GM10266 (cell line): ENCODE data around the gene AP5S1.
"Not testable (repeated sequence)": the region's sequence is repeated elsewhere in the genome, so short reads cannot be mapped to it uniquely, and the experiment has no call there.

ENCODE experiments used
- DNase-seq: peaks from one replicate; pipeline ENCODE4 v3.0.0; 2012; ENCODE audit errors: extremely low spot score
- TF ChIP-seq, protein P1 (sequence below): IDR thresholded peaks from 2 replicates; pipeline ENCODE4 v1.5.1; 2012; ENCODE audit warnings: mild to moderate bottlenecking, low read depth; ENCODE audit not compliant: control insufficient read depth, insufficient read depth; ENCODE audit errors: missing control alignments

The AP5S1 gene

DNA sequence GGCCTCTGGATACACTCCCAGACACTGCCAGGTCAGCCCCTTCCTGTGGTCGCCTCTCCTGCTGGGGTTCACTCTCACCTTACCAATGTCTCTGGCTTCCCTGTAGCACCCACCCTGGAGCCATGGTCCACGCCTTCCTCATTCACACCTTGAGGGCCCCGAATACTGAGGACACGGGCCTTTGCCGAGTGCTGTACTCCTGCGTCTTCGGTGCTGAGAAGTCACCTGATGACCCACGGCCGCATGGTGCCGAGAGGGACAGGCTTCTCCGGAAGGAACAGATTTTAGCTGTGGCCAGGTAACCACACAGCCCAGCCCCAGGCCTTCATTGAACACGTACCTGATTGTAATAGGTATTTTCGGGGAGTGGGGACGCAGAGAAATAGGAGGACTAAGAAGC is 1.6 kb downstream of the AP5S1 start:
- TF ChIP-seq, protein P1, sequence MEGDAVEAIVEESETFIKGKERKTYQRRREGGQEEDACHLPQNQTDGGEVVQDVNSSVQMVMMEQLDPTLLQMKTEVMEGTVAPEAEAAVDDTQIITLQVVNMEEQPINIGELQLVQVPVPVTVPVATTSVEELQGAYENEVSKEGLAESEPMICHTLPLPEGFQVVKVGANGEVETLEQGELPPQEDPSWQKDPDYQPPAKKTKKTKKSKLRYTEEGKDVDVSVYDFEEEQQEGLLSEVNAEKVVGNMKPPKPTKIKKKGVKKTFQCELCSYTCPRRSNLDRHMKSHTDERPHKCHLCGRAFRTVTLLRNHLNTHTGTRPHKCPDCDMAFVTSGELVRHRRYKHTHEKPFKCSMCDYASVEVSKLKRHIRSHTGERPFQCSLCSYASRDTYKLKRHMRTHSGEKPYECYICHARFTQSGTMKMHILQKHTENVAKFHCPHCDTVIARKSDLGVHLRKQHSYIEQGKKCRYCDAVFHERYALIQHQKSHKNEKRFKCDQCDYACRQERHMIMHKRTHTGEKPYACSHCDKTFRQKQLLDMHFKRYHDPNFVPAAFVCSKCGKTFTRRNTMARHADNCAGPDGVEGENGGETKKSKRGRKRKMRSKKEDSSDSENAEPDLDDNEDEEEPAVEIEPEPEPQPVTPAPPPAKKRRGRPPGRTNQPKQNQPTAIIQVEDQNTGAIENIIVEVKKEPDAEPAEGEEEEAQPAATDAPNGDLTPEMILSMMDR: no peak
- no peak for DNase-seq

DNA sequence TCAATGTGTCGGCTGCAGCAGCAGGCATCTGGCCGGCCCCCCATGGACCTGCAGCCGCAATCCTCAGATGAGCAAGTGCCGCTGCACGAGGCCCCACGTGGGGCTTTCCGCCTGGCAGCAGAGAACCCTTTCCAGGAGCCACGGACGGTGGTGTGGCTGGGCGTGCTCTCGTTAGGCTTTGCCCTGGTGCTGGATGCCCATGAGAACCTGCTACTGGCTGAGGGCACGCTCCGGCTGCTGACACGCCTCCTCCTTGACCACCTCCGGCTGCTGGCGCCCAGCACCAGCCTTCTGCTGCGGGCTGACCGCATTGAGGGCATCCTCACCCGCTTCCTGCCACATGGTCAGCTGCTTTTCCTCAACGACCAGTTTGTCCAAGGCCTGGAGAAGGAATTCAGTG is 3.5 kb downstream of the AP5S1 start:
- no peak for DNase-seq
- TF ChIP-seq, protein P1: no peak

DNA sequence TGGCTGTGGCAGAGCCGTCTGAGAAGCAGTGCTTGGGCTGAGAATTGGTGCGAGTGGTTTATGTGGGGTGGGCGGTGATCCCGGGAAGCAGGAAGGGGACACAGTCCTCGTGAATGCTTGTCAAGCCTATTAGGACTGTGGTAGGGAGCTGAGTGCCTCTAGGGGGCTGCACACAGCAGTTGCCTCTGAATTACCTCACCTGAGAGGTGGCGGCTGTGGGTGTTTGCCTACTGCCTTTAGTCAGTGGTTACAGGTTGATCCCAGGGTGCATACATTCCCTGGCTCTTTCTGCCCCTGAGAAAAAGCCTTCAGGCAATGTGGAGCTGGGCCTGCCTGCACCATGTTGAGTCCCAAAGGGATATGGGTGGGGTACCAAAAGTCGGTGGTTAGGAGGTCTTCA is 5.2 kb downstream of the AP5S1 start:
- DNase-seq: no peak
- TF ChIP-seq, protein P1: no peak

DNA sequence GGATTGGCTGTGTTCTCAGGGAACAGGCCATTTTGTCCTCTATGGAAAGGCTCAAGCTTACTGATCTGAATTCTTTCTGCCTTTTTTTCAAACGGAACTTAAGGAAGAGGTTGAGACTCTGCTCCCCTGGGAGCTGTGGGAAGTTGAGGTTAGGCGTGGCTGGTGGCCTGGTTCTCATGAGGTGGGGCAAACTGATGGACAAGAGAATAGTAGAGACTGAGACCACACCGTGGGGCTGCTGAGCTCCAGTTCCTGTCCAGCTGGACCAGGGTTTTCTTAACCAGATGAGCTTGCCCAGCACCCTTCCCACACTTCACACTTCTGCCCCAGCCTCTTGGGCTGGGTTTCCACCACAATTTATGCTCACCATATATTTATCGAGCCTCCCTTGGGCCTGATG is 6.1 kb downstream of the AP5S1 start:
- no peak for DNase-seq
- TF ChIP-seq, protein P1: no peak

DNA sequence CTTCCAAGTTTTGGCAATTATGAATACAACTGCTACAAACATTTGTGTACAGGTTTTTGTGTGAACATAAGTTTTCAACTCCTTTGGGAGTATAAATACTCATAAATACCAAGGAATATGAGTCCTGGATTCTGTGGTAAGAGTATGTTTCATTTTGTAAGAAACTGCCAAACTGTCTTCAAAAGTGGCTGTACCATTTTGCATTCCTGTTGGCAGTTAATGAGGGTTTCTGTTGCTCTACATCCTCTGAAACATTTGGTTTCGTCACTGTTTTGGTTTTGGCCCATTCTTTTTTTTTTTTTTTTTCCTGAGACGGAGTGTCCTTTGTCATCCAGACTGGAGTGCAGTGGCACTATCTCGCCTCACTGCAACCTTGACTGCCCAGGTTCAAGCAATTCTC is 8.5 kb downstream of the AP5S1 start:
- TF ChIP-seq, protein P1: no peak
- no peak for DNase-seq

DNA sequence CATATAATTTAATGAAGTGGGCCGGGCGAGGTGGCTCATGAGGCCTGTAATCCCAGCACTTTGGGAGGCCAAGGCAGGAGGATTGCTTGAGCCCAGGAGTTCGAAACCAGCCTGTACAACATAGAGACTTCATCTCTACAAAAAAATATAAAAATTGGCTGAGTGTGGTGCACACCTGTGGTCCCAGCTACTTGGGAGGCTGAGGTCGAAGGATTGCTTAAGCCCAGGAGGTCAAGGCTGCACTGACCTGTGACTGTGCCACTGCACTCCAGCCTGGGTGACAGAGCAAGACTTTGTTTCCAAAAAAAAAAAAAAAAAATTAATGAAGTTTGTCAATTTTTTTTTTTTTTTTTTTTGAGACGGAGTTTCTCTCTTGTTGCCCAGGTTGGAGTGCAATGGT is 9.5 kb downstream of the AP5S1 start:
- not testable (repeated sequence) for DNase-seq

DNA sequence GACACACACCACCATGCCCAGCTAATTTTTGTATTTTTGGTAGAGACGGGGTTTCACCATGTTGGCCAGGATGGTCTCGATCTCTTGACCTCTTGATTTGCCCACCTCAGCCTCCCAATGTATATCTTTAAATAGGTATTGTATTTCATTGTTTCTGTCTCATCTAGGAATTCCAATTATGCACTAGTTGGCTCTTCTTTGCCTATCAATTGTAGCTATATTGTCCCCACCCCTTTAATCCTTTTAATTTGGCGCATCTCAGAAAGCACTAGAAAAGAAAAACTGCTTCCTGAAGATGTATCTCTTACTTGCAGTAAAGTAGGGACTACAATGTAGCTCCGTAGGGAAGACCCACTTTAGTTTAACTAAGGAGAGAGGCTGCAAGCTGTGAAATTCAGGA is 15.8 kb downstream of the AP5S1 start:
- TF ChIP-seq, protein P1: no peak
- no peak for DNase-seq

DNA sequence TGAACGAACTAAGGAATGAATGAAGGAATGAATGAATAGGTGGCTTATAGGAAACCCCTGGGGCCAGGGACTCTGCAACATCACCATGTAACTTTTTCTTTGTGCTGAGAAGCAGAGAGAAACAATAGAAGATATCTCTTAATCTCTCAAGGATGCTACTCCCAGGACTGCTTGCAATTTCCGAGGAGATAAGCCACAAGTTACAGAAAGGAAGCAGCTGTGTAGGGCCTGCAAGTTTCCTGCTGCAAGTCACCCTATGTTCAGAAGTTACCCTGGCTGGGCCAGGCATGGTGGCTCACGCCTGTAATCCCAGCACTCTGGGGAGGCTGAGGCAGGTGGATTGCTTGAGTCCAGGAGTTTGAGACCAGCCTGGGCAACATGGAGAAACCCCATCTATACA is 19.0 kb downstream of the AP5S1 start:
- TF ChIP-seq, protein P1: no peak
- DNase-seq: no peak

DNA sequence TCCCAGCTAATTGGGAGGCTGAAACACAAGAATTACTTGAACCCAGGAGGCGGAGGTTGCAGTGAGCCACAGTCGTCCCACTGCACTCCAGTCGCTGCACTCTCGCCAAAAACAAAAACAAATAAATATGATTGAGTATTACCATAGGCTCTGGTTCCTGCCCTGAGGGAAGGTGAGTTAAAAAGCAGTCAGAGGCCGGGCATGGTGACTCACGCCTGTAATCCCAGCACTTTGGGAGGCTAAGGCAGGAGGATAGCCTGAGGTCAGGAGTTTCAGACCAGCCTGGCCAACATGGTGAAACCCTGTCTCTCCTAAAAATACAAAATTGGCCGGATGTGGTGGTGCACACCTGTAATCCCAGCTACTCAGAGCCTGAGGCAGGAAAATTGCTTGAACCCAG is 19.9 kb downstream of the AP5S1 start:
- not testable (repeated sequence) for DNase-seq
